Measurements from ENCODE around the gene MRPL33.
A peak's percentile ranks its signal among the peaks of the same experiment; 100 is the strongest.

Gene MRPL33

DNA sequence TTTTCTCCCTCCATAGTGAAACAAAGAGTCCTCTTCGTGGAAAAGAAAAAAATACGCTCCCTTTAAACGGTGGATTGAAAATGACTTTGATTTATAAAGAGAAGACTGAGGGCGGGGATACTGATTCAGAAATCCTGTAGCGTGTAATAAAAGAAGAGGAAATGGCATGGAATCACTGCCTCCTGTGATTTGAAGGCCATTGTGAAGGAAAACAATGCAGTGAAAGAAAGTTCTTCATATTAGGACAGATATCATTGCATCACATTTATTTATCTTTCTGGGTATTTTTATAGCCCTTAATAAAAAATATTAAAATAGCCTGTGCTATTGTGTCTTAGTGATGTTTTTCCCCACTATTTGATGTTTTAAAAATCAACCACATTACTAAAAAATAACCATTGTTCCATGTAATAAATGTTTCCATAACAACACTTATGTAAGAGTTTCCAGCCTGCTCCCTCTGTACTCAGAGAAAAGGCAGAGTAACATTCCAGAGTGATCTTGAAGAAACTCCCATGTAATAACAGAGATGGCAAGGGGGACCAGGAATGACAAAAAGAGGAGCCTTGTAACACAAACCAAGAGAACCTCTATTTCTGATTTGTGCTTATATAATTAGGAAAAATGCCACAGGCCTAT lies 8.0 kb downstream of the MRPL33 start:
- DNase-seq, result no peak

DNA sequence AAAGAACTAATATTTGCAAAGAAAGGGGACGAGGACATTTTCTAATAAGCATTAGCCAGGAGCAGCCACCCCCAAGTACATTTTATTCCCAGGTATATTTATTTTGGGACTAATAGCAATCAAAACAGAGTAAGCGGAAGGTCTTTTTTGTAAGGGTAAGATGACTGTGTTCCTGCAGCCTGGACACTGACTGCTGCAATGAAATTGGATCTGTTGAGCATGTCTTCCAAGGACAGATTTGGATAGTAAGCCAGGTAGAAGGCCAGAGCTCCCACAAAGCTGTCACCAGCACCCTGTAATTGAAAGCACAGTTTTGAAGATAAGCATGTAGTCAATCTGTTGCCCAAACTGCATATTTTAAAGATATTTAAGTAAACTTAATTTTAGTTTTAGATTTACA lies 10.0 kb downstream of the MRPL33 start:
- DNase-seq, result no peak

- no peak for DNase-seq
These were observed 11.2 kb downstream of the MRPL33 start for GRCh38 chr2:27782701-27783100.

DNA sequence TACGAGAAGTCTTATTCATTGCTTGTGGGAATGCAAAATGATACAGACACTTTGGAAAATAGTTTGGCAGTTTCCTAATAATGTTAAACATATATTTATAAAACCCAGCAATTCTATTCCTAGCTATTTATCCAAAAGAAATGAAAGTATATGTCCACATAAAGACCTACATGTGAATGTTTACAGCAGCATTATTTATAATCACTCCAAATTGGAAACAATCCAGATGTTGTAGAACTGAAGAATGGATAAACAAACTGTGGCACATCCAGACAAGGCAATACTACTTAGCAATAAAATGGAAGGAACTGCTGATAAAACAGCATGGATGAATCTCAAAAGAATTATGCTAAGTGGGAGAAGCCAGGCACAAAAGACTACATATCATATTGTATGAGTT lies 19.3 kb downstream of the MRPL33 start:
- DNase-seq, result no peak

DNA sequence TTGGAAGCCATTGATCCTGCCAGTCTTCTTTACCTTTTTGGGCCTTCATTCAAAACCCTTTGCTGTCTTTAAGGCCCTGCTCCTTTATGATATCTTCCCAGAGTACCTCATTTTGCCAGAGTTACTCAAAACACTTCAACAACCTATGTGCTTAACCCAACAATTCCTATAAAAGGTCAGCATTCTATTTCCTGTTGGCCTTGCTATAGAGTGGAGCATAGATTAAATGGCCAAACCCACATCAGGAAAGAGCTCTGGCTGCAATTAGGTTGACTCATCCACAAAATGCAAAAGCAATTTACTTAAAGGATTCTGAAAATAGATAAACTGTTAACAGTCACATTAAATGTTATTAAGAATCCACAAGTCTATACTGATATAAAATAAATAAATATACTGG lies 21.2 kb downstream of the MRPL33 start:
- no peak for DNase-seq

DNA sequence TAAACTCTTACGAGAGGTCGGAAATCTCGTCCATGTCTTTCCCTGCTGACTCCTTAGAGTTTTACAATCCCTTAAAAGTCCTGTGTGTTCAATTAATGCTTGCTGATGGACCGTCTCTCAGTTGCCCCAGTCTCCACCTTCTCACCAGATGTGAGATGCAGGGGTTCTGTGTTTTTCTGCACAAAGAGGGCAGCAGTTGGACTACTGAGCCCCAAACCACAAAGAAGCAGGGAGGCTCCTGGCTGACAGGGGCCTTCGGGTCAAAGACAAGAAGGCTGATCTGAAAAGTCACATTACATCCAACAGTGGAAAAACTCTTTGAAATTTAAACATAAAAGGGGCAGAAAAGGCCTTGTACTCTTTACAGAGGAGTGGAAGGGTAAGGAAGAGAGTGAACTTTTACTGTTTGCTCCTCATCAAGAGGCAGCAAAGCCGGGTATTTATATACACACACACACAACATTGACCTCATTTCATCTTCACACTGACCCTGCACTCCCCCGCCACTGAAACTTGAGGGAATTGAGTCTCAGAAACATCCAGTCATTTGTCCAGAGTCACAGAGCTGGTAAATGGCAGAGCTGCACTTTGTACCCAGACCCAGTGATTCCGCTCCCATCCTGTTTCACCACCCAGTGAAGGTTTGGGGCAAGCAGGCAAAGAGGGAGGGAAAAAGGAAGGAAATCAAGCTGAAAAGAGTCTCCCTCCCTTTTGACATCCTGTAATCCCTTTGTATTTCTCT lies 23.7 kb downstream of the MRPL33 start:
- no peak for DNase-seq

GRCh38 chr2:27795868-27796277 lies 24.4 kb downstream of the MRPL33 start:
- DNase-seq, result no peak

- DNase-seq, result peak; percentile 11
These were observed 25.6 kb downstream of the MRPL33 start for GRCh38 chr2:27796791-27797765.

- DNase-seq, result no peak
These were observed 26.3 kb downstream of the MRPL33 start for GRCh38 chr2:27797841-27798240.

- DNase-seq, result peak; percentile 69
These were observed 27.0 kb downstream of the MRPL33 start for GRCh38 chr2:27798486-27798885.

DNA sequence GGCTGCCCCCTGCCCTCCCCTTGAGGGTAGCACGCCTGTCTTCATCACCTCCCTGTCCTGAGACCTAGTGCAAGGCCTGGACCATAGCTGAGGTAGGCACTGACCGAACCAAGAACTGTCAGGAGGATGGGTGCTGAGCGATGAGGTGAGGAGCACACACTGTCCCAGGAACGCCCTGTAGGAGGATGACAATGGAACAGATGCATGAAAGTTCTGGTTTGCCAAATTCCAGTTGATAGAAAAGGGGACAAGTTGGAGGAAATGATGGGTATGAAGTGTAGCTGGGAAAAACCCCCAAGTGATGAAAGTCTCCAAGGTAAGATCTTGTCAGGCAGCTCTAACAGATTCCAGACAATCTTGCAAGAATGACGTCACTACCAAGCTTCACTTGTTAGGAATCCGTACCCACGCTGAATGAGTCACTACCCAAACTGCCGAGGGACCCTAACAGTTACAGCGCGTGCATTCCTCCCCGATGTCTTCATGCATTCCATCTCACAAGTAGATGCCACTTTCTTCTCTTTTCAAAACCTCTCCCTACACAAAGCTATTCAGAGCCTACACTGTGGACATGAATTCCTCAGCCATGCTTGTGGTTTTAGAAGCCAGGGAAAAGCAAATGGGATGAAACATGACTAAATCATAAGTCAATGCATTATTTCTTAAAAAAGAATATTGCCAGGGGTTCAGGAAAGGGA lies 27.6 kb downstream of the MRPL33 start:
- DNase-seq, result peak; percentile 39

GRCh38 chr2:27799646-27800010 lies 28.1 kb downstream of the MRPL33 start:
- no peak for DNase-seq

DNA sequence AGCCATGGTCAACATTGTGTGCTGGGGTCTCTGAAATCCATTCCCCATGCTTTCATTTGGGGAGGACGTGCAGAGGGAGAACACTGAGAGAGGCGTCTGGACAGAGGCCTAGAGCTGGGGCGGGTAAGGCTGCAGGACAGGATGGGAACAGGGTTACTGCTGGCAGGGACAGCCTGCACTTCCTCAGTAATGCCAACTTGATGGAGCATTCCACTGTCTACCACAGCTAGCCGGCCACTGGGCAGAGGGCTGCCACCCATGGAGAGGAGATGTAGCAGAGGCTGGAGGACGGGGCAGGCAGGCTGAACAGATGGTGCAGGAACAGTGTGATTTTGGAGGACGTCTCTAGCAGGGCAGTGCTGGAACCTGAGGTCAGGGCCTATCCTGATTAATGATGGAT lies 29.3 kb downstream of the MRPL33 start:
- DNase-seq, result no peak

- no peak for DNase-seq
These were observed 31.0 kb downstream of the MRPL33 start for GRCh38 chr2:27802547-27802946.

DNA sequence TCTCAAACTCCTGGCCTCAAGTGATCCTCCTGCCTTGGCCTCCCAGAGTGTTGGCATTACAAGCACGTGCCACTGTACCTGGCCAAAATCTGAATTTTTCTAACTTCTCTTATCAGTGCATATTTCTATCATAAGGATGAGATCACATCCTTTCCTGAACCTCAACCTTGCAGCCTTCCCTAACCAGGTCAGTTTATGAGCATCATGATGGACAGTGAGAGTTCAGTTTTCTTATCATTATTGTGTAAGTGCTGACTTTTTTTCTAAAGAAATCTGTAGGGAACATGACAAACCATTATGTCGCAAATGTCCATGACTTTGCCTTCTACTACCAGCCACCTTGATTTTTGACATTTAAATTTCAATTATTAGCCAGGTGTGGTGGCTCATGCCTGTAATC lies 31.5 kb downstream of the MRPL33 start:
- no peak for DNase-seq

GRCh38 chr2:27804146-27804545 lies 32.6 kb downstream of the MRPL33 start:
- DNase-seq, result no peak

GRCh38 chr2:27805180-27805579 lies 33.7 kb downstream of the MRPL33 start:
- no peak for DNase-seq

DNA sequence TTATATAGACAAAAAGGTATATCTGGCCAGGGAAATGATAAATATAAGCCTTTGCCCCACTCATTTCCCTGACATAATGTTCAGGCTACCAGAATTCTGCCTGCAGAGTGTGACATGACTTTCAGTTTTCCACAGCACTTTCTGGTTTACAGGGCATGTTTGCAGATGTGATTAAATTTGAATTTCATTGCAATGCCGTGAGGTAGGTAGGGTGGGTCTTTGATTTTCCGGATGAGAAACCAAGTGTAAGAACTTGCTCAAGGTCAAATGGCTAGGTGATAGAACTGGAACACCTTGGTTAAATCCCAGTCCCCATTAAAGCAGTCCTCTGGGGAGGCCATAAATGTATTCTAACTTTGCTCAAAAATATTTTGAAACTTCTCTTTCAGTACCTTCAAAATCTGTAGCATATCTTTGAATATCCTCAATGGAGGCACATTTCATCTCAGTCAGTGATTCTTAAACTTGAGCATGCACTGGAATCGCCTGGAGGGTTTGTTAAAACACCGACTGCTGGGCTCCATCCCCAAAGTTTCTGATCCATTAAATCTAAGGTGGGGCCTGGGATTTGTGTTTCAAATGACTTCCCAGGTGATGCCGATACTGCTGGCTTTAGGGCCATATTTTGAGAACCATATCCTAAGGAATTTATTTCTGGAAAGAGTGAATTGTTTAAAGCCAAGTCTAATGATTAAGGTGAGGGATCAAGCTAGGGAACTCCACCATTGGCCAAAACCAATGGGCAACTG lies 35.0 kb downstream of the MRPL33 start:
- no peak for DNase-seq

GRCh38 chr2:27807476-27807875 lies 36.0 kb downstream of the MRPL33 start:
- no peak for DNase-seq

DNA sequence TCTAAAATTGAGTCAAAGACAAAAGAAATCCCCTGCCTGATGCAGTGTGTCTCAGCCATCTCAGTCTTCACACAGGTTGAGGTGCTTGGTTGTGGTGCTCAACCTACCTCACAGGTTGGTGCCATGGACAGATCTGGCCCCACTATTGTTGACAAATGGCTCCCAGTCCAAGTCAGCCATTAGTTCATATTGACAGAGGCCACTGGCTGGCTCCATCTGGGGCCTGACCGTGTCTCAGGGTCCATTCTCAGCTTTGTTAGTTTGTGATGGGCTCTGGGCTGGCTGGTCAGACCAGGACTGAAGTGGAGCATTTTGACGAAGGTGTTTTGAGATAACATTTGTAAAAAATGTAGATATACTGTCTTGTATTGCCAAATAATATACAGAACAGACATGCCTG lies 36.9 kb downstream of the MRPL33 start:
- no peak for DNase-seq

DNA sequence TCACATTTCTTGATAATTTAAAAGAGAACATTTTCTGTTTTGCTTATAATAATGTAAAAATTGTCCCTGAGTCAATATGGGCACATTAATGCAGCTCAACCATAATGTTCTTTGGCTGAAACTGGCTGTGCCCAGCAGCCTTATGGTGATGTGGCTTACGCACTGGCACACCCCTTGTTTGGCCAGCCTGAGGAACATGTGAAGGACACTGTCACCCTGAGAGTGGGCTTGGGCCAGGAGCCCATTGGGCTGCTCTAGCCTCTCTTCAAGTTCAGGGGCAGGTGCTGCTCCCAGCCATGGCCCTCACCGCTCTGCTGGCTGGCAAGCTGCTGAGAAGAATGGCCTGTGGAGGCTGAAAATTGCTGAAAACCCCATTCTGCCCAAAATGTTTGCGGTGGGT lies 37.5 kb downstream of the MRPL33 start:
- no peak for DNase-seq

GRCh38 chr2:27809761-27810241 lies 38.3 kb downstream of the MRPL33 start:
- DNase-seq, result peak; percentile 71

Data from inflammatory macrophage treated with lipopolysaccharide for 4 hours (primary cell).